H1 (cell line): ENCODE measurements around the gene EGLN2. TPM values are rescaled to one million over a fixed set of nuclear protein-coding genes. Genes with fewer than 3 reads are reported as not detected.
"Not testable (repeated sequence)": the region's sequence is repeated elsewhere in the genome, so short reads cannot be mapped to it uniquely, and the experiment has no call there.

Experiments
- CTCF ChIA-PET: fragments of 300-600 bp; sonication (Branson Sonifier 250); formaldehyde crosslinking; loops from one replicate; lab custom pipeline; 2021; ENCODE audit not compliant: partially characterized antibody; lab: Charles Lee
- POLR2A ChIA-PET: fragments of 300-600 bp; sonication (Branson Sonifier 250); formaldehyde crosslinking; loops from one replicate; lab custom pipeline; 2021; ENCODE audit warnings: inconsistent platforms; ENCODE audit not compliant: partially characterized antibody; lab: Charles Lee
- DNase-seq, 2 experiments: peaks; one replicate each; pipeline versions ENCODE4 v3.0.0 to v3.0.0-alpha.2; 2010 to 2022; ENCODE audit warnings: low spot score in 2 of 2, low read depth in 1 of 2, mixed read lengths in 1 of 2
- FAIRE-seq: peaks from 2 replicates; lab custom pipeline; 2011; peaks lifted over from hg19 to GRCh38; lab: Jason Lieb, UNC
- H2AFZ ChIP-seq: 2 replicates; pipeline ENCODE4 v1.8.1; 2012; ENCODE audit warnings: low read length, inconsistent platforms
- H2AK5ac ChIP-seq: 2 replicates; pipeline ENCODE4 v1.6.1; 2013; ENCODE audit warnings: low read depth, low read length
- H2BK120ac ChIP-seq: replicated peaks from 2 replicates; pipeline ENCODE3; 2013; ENCODE audit warnings: low read depth, low read length, inconsistent platforms
- H2BK12ac ChIP-seq: 2 replicates; pipeline ENCODE4 v1.6.1; 2013; ENCODE audit warnings: low read depth, low read length
- H2BK15ac ChIP-seq: 2 replicates; pipeline ENCODE4 v1.6.1; 2013; ENCODE audit warnings: low read length
- H2BK20ac ChIP-seq: 2 replicates; pipeline ENCODE4 v1.6.1; 2013; ENCODE audit warnings: low read length
- H2BK5ac ChIP-seq: 2 replicates; pipeline ENCODE4 v1.6.1; 2013; ENCODE audit warnings: low read depth, low read length
- H3K14ac ChIP-seq: 2 replicates; pipeline ENCODE4 v1.6.1; 2013; ENCODE audit warnings: inconsistent platforms; ENCODE audit not compliant: insufficient read length
- H3K18ac ChIP-seq: 2 replicates; pipeline ENCODE4 v1.6.1; 2013; ENCODE audit warnings: low read length; ENCODE audit errors: extremely low read depth
- H3K23ac ChIP-seq: 2 replicates; pipeline ENCODE4 v1.6.1; 2013; ENCODE audit warnings: inconsistent platforms; ENCODE audit not compliant: insufficient read length
- H3K23me2 ChIP-seq: 2 replicates; pipeline ENCODE4 v1.6.1; 2013; ENCODE audit warnings: low read depth, low read length
- H3K27ac ChIP-seq: 2 replicates; pipeline ENCODE4 v1.6.1; 2011; ENCODE audit warnings: low read depth, low read length, inconsistent platforms
- H3K27me3 ChIP-seq, 4 experiments: replicated peaks in 1 of 4; 1 replicate in 1 of 4; 2 replicates in 3 of 4; pipeline versions ENCODE4 v1.6.1 to v1.8.1; 2011 to 2013; ENCODE audit warnings: low read length in 3 of 4, mild to moderate bottlenecking in 3 of 4, inconsistent platforms in 2 of 4, mixed read lengths in 2 of 4, moderate library complexity in 1 of 4; ENCODE audit not compliant: control insufficient read depth in 3 of 4, insufficient read depth in 3 of 4; ENCODE audit errors: extremely low read depth in 1 of 4
- H3K36me3 ChIP-seq, 4 experiments: 2 replicates each; pipeline versions ENCODE4 v1.6.1 to v1.8.1; 2011 to 2013; ENCODE audit warnings: mild to moderate bottlenecking in 4 of 4, low read length in 3 of 4, moderate library complexity in 2 of 4, control low read depth in 1 of 4, inconsistent platforms in 1 of 4; ENCODE audit not compliant: insufficient read depth in 4 of 4, control insufficient read depth in 2 of 4
- H3K4ac ChIP-seq: replicated peaks from 2 replicates; pipeline ENCODE3; 2013; ENCODE audit warnings: low read length, low read depth, mixed read lengths, inconsistent platforms; ENCODE audit not compliant: insufficient read length
- H3K4me1 ChIP-seq, 4 experiments: replicated peaks in 1 of 4; 1 replicate in 1 of 4; 2 replicates in 3 of 4; pipeline versions ENCODE4 v1.6.1 to v1.8.1; 2011 to 2013; ENCODE audit warnings: low read length in 3 of 4, inconsistent platforms in 2 of 4, mixed read lengths in 1 of 4; ENCODE audit not compliant: insufficient read depth in 4 of 4, control insufficient read depth in 3 of 4
- H3K4me2 ChIP-seq, 2 experiments: 2 replicates each; pipeline versions ENCODE4 v1.6.1 to v1.8.1; 2011 to 2013; ENCODE audit warnings: low read depth in 2 of 2, low read length in 2 of 2, control low read depth in 1 of 2, inconsistent platforms in 1 of 2, mild to moderate bottlenecking in 1 of 2; ENCODE audit not compliant: insufficient read depth in 1 of 2
- H3K4me3 ChIP-seq, 4 experiments: fragments of 200-600, 300-600 bp in 1 of 4; sonication (generic), shearing (Covaris generic), sonication (Bioruptor Twin) in 1 of 4; 2 replicates each; pipeline versions ENCODE4 v1.5.1 to v1.8.1; 2011 to 2016; ENCODE audit warnings: low read length in 4 of 4, low read depth in 3 of 4, control low read depth in 2 of 4, inconsistent platforms in 2 of 4, mild to moderate bottlenecking in 2 of 4, mixed read lengths in 1 of 4, moderate library complexity in 1 of 4; ENCODE audit not compliant: insufficient read depth in 2 of 4; ENCODE audit errors: extremely low read depth in 1 of 4
- H3K56ac ChIP-seq: replicated peaks from 2 replicates; pipeline ENCODE3; 2013; ENCODE audit warnings: low read depth, mild to moderate bottlenecking, mixed read lengths, low read length, inconsistent platforms; ENCODE audit not compliant: insufficient read length
- H3K79me1 ChIP-seq: 2 replicates; pipeline ENCODE4 v1.6.1; 2013; ENCODE audit warnings: low read depth, low read length, control low read depth
- H3K79me2 ChIP-seq, 2 experiments: 2 replicates each; pipeline versions ENCODE4 v1.6.1 to v1.8.1; 2012 to 2013; ENCODE audit warnings: low read length in 2 of 2, mild to moderate bottlenecking in 2 of 2, inconsistent platforms in 1 of 2; ENCODE audit not compliant: insufficient read depth in 2 of 2, control insufficient read depth in 1 of 2
- H3K9ac ChIP-seq, 4 experiments: replicated peaks in 1 of 4; 1 replicate in 1 of 4; 2 replicates in 3 of 4; pipeline versions ENCODE4 v1.6.1 to v1.8.1; 2011 to 2013; ENCODE audit warnings: low read depth in 3 of 4, low read length in 3 of 4, control low read depth in 2 of 4, mild to moderate bottlenecking in 2 of 4, moderate library complexity in 2 of 4, inconsistent platforms in 1 of 4; ENCODE audit errors: extremely low read depth in 1 of 4
- H3K9me3 ChIP-seq, 2 experiments: 2 replicates each; pipeline versions ENCODE4 v1.6.1 to v1.8.1; 2012 to 2013; ENCODE audit warnings: mild to moderate bottlenecking in 2 of 2, moderate library complexity in 2 of 2, control low read depth in 1 of 2, inconsistent platforms in 1 of 2, low read depth in 1 of 2, low read length in 1 of 2, mixed read lengths in 1 of 2; ENCODE audit not compliant: insufficient read depth in 2 of 2
- H4K20me1 ChIP-seq, 2 experiments: replicated peaks in 1 of 2; 2 replicates each; pipeline versions ENCODE3 to v1.8.1; 2011 to 2013; ENCODE audit warnings: inconsistent platforms in 2 of 2, low read length in 2 of 2, mild to moderate bottlenecking in 1 of 2; ENCODE audit not compliant: insufficient read depth in 2 of 2, control insufficient read depth in 1 of 2
- H4K5ac ChIP-seq: 2 replicates; pipeline ENCODE4 v1.6.1; 2013; ENCODE audit warnings: low read length, low read depth, mixed read lengths, inconsistent platforms; ENCODE audit not compliant: insufficient read length
- H4K8ac ChIP-seq: 2 replicates; pipeline ENCODE4 v1.8.0; 2013; ENCODE audit warnings: mild to moderate bottlenecking, moderate library complexity, low read length, inconsistent platforms; ENCODE audit not compliant: insufficient read depth; ENCODE audit errors: extremely low read depth
- H4K91ac ChIP-seq: replicated peaks from 2 replicates; pipeline ENCODE3; 2013; ENCODE audit warnings: low read length, mixed read lengths, inconsistent platforms; ENCODE audit not compliant: insufficient read length
- WGBS, 2 experiments: shearing (Covaris generic) in 1 of 2; methylation state at CpG; one replicate each; pipeline versions ENCODE4 v1.1.6 to v1.1.7; 2013 to 2015; ENCODE audit warnings: low lambda C conversion rate in 2 of 2, mixed read lengths in 2 of 2, inconsistent platforms in 1 of 2, low coverage in 1 of 2, missing lambda C conversion rate in 1 of 2; ENCODE audit not compliant: insufficient replicate concordance in 2 of 2, insufficient coverage in 1 of 2, insufficient read length in 1 of 2; ENCODE audit errors: extremely low coverage in 1 of 2, missing lambda C conversion rate in 1 of 2; 5-methylcytosine and 5-hydroxymethylcytosine counted together
- polyA plus RNA-seq, 7 experiments: library from polyadenylated mRNA; depleted of rRNA in 3 of 7; stranded (reverse) in 5 of 7; unstranded in 2 of 7; fragments of >200 nt in 5 of 7; fragments of 200-250 nt in 2 of 7; gene quantifications; 1 replicate in 5 of 7; 2 replicates in 1 of 7; 4 replicates in 1 of 7; pipeline versions ENCODE4 v1.2.1 to v1.2.3, GENCODE V29; 2011 to 2013; ENCODE audit warnings: missing spikeins in 2 of 7, mixed read lengths in 2 of 7
- total RNA-seq: library from RNA; stranded (reverse); fragmentation: NEBNext Ultra II Directional; extraction: Animal tissue kit (Norgen Biotek cat#: 25700); gene quantifications from 2 replicates; pipeline ENCODE4 v1.2.1, GENCODE V29; 2021

Gene EGLN2
- total and polyA plus RNA-seq, 2 of the 8 experiments (the other 6 are each of a cell fraction or from before 2014, with no cell fraction given): 86.9 to 103 TPM

GRCh38 chr19:40838477-40838876 is 39.5 kb downstream of the EGLN2 start:
- POLR2A ChIA-PET, H3K79me2 ChIP-seq, H3K79me1 ChIP-seq, H3K4me2 ChIP-seq, H4K91ac ChIP-seq, H3K27ac ChIP-seq, H3K14ac ChIP-seq, H4K5ac ChIP-seq, H4K20me1 ChIP-seq, FAIRE-seq, H3K9ac ChIP-seq, H3K23ac ChIP-seq, H3K4ac ChIP-seq, H2BK5ac ChIP-seq, H3K23me2 ChIP-seq, DNase-seq, H3K18ac ChIP-seq, H2AFZ ChIP-seq, H3K4me1 ChIP-seq, CTCF ChIA-PET, H2BK120ac ChIP-seq, H3K36me3 ChIP-seq, H2BK15ac ChIP-seq, H3K4me3 ChIP-seq, H3K27me3 ChIP-seq, H2BK20ac ChIP-seq, H2BK12ac ChIP-seq, H3K56ac ChIP-seq, H2AK5ac ChIP-seq, H3K9me3 ChIP-seq, H4K8ac ChIP-seq: not testable (repeated sequence)
- 75% methylated on average over 1 of the region's 1 CpG; no CpG with 5 or more reads in 1 of the 2 experiments for WGBS, 2 experiments

GRCh38 chr19:40842012-40842411 is 43.0 kb downstream of the EGLN2 start:
- H3K79me1 ChIP-seq, H2AFZ ChIP-seq, H2BK120ac ChIP-seq, H3K9ac ChIP-seq, H2BK15ac ChIP-seq, H3K36me3 ChIP-seq, H2BK20ac ChIP-seq, H3K4me2 ChIP-seq, H4K20me1 ChIP-seq, DNase-seq, H3K56ac ChIP-seq, H2AK5ac ChIP-seq, H3K79me2 ChIP-seq, H3K4ac ChIP-seq, H3K23ac ChIP-seq, H3K23me2 ChIP-seq, H4K5ac ChIP-seq, H3K4me1 ChIP-seq, H3K9me3 ChIP-seq, H4K8ac ChIP-seq, H3K14ac ChIP-seq, H2BK12ac ChIP-seq, H3K27ac ChIP-seq, CTCF ChIA-PET, H3K18ac ChIP-seq, FAIRE-seq, H2BK5ac ChIP-seq, H3K4me3 ChIP-seq, H4K91ac ChIP-seq, H3K27me3 ChIP-seq: not testable (repeated sequence)
- 87% methylated on average over 2 of the region's 3 CpGs; no CpG with 5 or more reads in 1 of the 2 experiments for WGBS, 2 experiments
- POLR2A ChIA-PET: interaction anchor here (1.0 kb wide), 1 partner anchor 35 kb away, joined by 3 read pairs; no protein-coding TSS in a partner anchor
